HG03378 (cell line): ENCODE data around the gene STXBP4.
"Not testable (repeated sequence)": the region's sequence is repeated elsewhere in the genome, so short reads cannot be mapped to it uniquely, and the experiment has no call there.

ENCODE experiments used
- ATAC-seq: cut with Tn5 transposase; IDR thresholded peaks from one replicate; pipeline ENCODE4 v1.9.1; 2021; ENCODE audit warnings: mild to moderate bottlenecking, moderate library complexity; ENCODE audit not compliant: unreplicated experiment

STXBP4 gene

DNA sequence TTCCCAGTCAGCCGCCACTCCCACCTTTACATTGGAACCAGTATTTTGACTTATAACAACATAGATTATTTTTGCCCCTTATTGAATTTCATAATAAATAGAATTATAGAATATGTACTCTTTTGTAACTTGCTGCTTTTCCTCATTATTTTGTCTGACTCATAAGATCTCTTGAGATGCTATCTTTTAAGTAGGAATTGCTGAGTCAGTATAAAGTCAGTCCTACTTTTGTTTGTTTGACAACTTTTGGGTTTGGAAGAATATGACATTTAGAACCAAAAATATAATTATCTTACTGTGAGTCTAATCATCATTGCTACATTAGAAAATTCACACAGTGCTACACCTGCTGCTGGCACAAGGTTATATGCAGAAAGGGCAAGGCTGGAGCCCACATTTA, 69.7 kb downstream of the STXBP4 start:
- ATAC-seq: no peak

DNA sequence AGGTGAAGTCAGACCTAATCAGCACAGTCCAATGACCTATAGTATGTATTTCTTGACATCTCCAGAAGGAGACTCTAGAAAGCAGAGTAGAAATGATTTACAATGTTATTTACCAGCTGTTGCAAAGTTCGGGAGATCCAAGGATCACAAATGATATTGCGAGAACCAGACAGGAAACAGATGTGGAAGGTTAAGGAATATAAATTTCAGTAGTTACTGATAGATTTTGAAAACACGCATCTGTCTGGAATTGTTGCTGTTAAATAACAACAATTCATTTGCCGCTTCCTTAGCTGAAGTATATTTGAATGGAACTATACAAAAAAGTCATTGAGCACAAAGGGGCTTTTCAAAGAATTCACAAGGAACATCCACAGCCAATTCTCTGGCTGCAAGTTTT, 72.0 kb downstream of the STXBP4 start:
- ATAC-seq: no peak

DNA sequence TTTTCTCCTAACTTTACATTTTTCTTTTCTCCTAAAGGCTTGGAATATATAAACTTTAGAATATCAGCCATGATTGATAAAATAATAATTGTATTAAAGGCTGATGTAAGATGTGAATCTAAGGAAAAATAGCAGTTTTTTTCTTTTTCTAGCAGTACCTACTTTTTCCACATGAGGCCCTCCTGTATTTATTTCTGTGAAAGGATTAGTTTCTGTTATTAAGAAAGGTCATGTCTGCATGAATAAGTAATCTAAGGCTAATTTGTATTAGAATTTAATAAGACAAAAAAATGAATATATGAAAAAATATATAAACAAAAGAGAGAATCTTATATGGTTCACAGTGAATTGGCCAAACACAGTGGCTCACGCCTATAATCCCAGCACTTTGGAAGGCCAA, 85.3 kb downstream of the STXBP4 start:
- no peak for ATAC-seq

DNA sequence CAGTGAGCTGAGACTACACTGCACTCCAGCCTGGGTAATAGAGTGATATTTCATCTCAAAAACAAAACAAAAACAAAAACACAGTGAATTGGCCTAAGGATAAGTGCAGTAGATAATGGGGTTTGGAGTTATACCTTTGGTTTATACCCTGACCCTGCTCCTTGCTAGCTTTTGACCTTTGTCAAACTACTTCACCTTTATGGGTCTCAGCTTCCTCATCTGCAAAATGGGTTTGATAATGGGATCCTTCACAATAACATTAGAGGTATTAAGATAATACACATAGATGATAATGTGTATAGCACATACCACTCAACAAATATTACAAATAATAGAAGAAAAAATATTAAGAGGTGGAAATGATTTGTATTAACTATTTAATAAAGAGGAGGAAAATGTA, 85.9 kb downstream of the STXBP4 start:
- ATAC-seq: no peak

DNA sequence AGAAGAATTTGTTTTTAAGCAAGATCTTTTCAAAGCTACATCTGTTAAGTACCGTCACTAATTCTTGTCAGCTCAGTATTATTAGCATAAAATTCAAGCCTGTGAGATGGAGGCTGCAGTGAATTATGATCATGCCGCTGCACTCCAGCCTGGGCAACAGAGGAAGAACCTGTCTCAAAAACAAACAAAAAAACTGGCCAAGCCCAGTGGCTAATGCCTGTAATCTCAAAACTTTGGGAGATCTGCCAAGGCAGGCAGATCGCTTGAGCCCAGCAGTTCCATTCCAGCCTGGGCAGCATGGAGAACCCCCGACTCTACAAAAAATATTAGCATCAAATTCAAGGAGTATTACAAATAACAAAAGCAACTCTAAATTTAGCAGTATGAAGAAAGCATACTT, 88.0 kb downstream of the STXBP4 start:
- no peak for ATAC-seq

DNA sequence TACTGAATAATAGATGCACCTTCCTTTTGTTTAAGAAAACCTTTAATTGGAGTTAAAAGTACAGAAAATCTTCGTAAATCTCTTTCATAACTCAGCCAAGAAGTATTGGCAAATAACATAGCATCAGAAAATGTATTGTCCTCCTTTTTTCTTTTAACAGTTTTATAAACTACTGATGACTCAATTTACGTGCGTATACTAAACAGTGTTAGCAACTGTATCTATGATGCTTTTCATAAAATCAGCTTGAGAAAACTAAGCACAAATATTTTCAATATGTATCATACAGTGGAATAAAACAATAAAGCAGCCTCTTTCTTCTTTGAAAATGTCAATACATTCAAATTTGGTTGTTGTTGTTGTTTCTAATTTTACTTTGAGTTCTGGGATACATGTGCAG, 88.6 kb downstream of the STXBP4 start:
- no peak for ATAC-seq

DNA sequence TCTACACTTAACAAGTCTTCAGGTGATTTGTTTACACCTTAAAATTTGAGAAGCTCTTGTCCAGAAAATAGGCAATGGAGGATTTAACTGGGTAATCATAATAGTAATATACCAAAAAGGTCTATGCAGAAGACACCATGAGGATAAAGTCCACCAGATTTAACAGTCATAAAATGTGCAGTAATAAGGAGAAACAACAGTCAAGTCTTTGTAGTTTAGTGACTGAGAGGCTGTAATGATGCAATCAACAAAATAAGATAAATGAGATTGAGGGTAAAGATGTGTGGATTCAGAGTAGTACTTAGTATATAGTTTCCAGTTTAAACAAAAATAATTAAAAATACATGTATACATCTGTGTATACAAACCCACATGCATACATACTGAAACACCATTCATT, 91.2 kb downstream of the STXBP4 start:
- no peak for ATAC-seq

DNA sequence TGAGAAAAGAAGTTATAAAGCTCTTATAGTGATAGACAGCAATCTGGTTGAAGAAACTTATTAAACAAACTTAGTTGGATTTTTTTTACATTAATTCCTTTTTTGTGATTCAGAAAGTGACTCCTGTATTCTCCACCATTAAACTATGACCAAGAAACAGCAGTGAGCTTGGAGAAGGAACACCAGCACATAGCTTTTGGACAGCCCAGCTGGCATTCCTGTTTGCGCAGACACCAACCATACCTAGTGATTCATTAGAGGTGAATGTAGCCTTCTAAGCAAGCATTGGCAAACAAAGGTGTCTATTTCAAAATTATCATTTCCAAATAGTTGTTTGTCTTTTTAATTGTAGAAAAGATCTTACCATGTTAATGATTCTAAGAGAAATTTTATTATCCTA, 94.4 kb downstream of the STXBP4 start:
- ATAC-seq: no peak

DNA sequence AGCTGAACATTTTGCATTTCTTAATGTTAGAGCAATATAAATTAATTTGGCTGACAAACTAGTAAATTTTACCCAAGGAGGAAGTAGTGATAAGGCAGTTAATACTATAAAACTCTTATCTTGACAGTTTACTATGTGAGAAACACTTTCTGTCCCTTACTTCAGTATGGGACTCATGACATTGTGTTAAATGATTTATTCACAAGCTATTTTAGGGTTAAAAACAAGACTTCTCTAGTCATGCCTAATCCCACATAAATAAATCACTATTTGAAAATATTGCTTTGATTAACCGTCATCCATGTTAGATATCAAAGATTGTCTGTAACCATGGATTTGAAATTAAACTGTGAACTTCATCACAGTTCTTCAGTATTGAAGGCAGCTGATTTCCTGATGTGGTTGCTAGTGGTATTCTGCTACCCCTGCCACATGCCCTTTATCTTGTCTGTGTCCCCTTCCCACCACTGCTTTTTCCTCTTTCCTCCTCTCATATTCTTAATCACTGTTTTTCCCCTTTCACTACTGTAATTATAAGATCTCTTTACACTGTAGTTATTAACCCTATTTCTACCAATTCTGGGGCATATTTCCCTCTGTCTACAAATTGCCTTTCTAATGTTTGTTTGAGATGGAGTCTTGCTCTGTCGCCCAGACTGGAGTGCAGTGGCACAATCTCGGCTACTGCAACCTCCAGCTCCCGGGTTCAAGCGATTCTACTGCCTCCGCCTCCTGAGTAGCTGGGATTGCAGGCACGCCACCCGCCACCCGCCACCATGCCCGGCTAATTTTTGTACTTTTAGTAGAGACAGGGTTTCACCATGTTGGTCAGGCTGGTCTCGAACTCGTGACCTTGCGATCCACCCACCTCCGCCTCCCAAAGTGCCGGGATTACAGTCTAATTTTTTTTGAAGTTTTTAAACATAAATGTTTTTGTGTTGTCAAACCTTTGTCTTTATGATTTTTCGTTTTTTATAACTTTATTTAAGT, 95.6 kb downstream of the STXBP4 start:
- ATAC-seq: no peak

DNA sequence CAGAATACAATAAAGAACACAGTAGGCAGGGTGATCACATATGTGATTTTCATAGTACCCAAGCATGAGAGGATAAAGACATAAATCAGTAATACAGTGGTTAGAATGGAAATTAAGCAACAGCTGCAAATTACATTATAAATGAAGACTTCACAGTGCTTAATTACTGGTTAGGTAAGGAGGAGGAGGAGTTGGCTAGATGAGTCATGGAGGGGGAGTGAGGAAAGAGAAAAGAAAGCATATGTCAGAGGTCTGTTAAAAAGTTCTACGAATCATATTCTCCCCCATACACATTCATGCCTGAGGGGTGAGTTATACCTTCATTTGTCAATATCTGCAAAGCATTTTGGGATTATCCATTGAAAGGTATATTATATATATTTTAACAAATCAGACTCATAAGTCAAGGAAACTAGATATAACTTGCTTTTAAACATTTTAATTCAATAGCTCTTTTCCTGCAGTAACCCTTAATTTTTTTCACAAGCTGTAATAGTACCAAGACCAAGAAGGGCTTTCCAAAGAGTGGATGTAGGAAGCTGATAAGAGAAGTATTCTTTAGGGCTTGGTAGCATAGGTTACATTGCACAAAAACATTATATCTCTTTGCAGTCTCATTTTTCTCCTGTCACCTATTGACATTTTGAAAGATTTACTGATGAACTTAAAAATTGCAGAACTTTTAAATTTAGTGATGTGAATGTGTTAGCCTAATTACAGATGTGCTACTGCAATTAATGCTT, 99.3 kb downstream of the STXBP4 start:
- ATAC-seq: no peak

DNA sequence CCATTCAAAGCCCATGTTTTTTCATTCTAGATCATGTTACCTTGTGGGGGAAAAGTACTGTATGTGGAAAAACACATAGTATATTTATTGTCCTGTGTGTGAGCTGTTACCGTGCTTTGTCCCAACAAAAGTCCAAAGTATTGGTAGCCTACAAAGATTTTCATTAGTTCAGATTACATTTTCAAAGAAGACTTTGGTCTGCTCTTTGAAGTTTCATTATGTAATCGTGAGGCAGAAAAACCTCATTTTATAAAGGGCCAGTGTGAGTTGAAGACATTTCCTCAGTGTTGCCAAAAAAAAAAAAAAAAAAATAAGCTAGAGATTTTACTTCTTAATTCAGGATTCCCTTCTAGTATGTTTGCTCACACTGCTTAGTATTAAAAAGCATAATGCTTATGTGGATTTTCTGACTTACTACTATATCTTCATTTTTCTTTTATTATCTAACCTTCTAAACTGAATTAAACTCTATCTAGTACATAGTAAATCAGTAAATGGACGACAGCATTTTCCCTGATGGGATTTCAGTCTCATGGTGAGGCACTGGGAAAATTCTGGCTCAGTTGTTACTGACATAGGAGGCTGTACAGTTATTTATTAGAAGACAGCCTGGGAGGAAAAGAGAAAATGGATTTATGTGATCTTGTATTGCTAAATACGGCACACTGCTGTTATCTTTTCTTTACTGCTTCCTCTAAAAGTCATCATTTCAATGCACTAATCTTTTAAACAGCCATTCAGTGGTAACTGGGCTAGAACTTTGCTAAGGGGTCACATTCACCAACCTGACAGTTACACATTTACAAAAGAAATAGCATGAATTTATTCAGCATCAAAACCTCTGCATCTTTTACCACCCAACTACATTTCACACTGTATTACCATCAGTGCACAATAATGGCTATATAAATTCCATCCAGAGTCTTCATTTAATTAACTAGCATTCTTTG, 100.6 kb downstream of the STXBP4 start:
- ATAC-seq: no peak

DNA sequence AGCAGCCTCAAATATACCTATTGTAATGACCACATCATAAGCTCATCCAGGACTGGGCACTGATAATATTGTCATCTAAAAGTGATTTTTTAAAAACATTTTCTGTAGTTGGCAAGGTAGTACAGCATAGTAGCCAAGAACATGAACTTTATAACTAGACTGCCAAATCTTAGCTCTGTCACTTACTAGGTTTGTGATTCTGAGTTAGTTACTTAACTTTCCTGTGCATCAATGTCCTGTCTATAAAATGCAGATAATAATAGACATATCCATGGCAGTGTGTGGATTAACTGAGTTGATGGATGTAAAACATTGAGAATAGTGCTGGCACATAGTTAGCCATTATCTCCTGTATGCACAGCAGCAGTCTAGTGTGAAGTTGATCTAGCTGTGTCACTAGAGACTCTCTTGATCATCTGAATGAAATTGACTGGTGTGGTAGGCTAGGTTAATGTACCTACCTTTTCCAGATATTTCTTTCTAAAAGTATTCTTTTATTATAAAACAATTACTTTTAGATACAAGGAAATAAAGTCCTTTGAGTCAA, 101.5 kb downstream of the STXBP4 start:
- no peak for ATAC-seq

DNA sequence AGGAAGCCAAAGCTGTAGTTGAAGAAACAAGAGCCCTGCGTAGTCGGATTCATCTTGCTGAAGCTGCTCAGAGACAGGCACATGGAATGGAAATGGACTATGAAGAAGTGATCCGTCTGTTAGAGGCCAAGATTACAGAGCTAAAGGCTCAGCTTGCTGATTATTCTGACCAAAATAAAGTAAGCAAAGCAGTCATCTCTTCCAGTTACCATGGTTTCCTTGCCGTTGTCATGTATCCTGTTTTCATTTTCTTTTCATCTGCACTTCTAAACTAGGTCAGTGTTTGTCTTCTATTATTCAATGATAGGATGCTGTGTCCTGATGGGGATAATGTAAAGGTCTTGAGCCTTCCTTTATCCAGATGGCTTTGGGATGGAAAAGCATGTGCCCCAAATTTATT, 104.3 kb downstream of the STXBP4 start:
- ATAC-seq: no peak

DNA sequence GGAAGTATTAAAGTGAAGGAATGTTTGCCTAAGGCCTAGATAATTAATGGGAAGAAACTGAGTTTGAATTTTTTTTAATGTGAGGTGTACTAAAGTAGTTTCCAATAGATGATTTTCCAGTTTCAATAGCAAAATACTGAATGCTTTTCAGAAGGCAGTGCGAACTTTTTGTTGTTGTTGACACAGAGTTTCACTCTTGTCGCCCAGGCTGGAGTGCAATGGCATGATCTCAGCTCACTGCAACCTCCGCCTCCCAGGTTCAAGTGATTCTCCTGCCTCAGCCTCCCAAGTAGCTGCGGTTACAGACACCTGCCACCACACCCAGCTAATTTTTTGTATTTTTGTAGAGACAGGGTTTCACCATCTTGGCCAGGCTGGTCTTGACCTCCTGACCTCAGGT, 104.9 kb downstream of the STXBP4 start:
- ATAC-seq: not testable (repeated sequence)

DNA sequence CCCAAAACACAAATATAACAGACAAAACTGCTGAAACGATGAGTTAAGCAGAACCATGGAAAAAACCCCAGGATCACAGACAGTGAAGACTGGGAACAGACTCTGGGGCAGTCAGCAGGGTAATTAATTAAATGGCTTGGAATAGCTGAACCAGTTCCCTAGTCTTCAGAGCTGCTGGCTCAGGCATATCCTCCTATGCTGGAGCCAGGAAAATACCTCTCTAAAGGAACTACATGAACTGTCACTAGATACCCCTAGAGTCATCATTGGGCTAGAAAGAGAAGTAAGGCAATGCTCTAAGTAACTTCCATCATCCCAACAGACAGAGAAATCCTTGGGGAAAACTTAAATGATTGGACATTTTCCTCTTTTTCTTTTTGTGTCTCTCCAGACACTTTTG, 113.0 kb downstream of the STXBP4 start:
- ATAC-seq: no peak

DNA sequence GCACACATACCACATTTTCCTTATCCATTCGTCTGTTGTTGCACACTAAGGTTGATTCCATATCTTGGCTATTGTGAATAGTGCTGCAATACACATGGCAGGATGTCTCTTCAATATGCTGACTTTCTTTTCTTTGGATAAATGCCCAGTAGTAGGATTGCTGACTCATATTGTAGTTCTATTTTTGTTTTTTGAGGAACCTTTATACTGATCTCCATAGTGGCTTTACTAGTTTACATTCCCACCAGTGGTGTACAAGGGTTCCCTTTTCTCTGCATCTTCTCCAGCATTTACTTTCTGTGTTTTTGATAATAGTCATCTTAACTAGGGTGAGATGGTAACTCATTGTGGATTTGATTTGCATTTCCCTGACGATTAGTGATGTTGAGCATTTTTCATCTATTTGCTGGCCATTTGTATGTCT, 118.1 kb downstream of the STXBP4 start:
- ATAC-seq: no peak

DNA sequence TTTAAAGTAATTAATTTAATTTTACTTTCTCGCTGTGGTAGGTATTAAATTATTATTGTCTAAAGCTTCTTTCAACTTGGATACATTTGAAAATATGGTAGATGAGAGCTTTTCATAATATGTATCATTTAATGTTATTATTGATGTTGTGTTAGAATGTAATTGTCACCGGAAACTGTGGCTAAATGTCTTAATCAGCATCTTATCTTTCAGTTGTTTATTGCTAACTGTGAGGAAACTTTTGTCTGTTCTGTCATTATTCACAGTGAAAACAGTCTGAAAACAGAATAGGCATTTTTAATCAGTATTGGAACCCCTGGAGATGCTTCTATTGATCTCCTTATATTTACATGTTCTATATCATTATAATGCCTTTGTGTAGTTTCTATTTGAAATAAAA, 120.7 kb downstream of the STXBP4 start:
- no peak for ATAC-seq

DNA sequence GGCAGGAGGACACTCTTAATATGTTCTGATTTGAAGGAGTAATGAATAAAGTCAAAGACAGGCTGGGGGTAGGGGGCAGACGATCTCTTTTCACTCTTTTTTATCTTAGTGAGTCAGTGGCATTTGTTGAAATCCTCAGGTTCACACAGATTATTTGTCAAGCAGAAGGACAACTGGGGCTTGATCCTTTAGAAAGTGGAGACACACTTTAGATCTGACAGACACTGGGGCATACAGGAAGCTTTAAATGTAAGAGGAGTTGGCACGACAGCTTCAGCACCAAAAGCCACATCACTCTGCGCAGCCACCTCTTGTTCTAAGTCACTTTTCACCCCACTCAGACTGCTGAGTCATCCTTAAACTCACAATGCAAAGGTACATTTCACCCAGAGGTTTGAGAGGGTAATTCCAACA, 121.5 kb downstream of the STXBP4 start:
- ATAC-seq: peak; percentile 98

DNA sequence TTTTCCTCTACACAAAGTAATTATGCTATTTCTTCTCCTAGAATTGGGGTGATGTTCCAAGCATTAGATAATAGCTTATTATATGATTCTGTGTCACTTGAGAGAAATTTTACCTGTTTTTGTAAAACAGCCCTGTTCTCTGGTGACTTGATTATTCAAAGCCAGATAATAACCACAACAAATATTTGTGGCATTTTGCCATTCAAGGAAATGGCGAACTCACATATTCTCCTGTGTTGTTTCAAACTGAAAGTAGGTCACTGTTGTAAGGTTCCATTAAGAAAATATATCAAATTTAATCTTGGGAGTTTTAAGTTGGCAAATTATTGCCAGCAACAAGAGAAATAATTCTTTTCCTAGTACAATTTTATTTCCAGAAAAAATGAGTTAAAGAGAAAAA, 124.8 kb downstream of the STXBP4 start:
- no peak for ATAC-seq

DNA sequence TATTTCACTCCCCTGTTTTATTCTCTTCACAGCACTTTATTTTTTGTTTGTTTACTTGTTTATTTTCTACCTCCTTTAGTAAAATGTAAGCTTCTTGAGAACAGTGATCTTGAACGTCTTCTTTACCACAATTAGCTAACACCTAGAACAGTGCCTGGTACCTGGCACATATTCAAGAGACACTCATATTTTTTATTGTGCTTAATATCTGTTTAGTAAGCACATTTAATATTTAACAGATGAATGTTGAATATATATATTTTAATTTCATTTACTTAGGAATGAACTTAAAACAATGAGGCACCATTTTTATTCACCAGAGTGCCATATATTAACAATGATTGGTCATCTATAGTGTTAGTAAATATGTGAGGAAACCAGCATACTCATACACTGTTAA, 130.2 kb downstream of the STXBP4 start:
- no peak for ATAC-seq

DNA sequence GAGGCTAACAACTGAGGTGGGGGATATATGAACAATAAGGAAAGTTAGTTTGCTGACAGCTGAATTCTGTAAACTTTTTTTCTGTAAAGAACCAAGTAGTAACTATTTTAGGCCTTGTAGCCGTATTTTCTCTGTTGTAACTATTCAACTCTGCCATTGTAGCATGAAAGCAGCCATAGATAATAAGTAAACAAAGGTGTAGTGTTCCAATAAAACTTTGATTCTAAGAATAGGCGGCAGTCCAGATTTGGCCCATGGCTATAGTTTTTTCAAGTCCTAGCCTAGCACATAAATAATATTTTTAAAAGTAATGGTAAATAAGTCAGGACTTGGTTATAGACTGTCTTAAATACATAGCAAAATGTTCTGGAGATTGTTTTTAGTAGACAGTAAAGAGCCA, 142.0 kb downstream of the STXBP4 start:
- ATAC-seq: no peak
